Measurements from ENCODE around the gene SPATA20. TPM values are rescaled to one million over a fixed set of nuclear protein-coding genes. Genes with fewer than 3 reads are reported as not detected.

Gene SPATA20
- polyA plus RNA-seq (ENCODE audit: insufficient read length in 3 of 3), result 10 to 100 TPM; 47.6 to 52.7 (median 48.4) TPM

DNA sequence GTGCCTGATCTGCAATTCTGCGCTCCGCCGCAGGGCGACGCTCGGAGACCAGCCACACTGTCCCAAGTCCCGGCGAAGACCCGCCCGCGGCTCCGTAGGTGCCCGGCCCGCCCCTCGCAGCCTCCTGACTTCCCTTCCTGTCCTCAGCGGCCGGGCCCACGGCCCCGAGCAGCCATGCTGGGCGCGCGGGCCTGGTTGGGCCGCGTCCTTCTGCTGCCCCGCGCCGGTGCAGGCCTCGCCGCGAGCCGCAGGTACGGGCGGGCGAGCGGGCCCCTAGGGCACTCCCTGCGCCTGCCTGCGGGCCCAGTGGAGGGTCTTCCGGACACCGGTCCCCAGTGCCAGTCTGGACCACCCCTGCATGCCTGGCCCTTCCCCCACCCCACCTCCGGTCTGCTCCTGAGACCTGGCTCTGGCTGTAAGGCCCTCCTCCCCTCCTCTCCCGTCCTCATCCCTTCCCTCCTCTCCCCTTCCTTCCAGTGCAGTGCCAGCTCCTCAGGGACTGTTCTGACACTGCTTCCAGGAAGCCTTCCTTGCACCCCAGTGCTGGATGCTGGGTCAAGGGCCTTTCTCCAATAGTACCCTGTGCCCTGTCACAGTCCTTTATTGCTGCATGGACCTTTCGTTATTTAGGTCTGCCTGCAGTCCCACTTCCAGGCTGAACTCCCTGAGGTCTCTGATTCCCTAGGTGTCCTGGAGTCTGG lies at the start of gene SPATA20:
TSS of gene SPATA20 (plus strand) at position 140 of the 701 bp plus-strand sequence. CDS start at position 175, 35 bp downstream.
- no peak for DNase-seq (ENCODE audit: low read depth in 3 of 3, low spot score in 2 of 3)

DNA sequence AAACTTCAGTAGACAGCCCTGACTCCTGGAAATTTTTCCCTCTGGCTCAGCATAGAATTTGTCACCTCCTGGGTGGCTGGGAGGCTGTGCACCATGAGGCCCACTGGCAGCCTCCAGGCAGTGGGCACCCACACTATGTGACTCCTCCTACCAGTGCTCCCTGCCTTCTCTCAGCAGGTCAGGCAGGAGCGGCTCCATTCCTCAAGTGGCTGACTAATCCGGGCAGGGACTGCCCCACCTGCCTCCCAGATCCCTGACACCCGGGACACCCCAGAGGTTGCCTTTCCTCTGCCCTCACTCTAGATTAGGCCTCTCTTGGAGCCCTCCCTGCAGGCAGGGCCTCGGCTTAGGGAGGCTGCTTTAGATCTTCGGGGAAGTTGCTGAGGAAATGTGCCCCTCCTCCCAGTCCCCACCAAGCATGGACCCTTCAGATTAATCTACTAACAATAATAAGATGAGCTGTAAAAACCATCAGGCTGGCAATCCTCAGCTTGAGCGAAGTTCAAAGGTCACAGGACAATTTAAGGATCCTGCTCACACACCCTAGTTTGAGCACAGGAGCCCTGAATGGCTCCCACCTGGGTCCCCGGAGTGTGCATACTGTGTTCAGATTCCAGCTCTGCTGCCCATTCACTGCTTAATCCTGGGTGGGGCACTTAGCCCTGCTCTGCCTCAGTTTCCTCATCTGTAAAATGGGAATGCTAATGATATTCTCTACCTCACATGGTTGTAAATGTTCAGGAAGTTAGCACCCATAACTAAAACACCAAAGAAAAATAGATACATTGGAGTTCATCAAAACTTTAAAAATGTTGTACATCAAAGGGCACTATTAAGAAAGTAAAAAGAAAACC lies 48.7 kb upstream of the SPATA20 start:
- no peak for DNase-seq (ENCODE audit: low read depth in 3 of 3, low spot score in 2 of 3)

DNA sequence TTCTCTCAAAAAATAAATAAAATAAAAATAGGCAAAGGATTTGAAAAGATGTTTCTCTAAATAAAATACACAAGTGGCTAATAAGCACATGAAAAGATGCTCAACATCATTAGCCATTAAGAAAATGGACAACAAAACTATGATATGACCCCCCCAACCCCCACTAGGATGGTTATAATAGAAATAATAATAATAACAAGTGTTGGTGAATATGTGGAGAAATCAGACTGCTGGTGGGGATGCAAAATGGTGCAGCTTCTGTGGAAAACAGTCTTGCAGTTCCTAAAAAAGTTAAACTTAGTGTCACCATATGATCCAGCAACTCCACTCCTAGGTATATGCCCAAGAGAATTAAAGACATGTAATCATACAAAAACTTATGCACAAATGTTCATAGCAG lies 47.7 kb upstream of the SPATA20 start:
- no peak for DNase-seq (ENCODE audit: low read depth in 3 of 3, low spot score in 2 of 3)

DNA sequence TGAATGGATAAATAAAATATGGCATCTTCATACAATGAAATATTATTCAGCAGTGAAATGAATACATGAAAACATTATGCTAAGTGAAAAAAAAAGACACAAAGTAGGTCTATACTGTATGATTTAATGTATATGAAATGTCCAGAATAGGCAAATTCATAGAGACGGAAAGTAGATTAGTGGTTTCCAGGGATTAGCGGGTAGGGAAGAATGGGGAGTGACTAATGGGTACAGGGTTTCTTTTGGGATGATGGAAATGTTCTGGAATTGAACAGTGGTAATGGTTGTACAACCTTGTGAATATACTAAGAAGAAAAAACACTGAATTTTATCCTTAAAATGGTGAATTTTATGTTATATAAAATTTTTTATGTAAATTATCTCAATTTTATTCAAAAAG lies 47.3 kb upstream of the SPATA20 start:
- DNase-seq (ENCODE audit: low read depth in 3 of 3, low spot score in 2 of 3), result no peak

DNA sequence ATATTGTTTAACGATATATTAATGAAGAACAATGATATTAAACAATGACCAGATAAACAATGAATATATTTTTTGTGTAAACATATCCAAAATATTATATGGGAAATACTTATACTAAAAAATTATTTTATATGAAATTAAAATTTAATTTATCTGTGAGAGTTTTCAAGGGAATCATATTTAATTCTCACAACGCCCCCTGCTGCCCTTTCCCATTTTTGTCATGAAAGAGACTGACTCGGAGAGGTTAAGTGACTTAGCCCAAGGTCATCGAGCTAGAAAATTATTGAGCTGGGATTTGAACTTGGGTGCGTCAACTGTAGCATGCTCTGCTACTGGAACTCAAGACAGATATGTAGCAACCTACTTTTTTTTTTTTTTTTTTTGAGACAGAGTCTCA lies 45.9 kb upstream of the SPATA20 start:
- DNase-seq (ENCODE audit: low read depth in 3 of 3, low spot score in 2 of 3), result no peak

DNA sequence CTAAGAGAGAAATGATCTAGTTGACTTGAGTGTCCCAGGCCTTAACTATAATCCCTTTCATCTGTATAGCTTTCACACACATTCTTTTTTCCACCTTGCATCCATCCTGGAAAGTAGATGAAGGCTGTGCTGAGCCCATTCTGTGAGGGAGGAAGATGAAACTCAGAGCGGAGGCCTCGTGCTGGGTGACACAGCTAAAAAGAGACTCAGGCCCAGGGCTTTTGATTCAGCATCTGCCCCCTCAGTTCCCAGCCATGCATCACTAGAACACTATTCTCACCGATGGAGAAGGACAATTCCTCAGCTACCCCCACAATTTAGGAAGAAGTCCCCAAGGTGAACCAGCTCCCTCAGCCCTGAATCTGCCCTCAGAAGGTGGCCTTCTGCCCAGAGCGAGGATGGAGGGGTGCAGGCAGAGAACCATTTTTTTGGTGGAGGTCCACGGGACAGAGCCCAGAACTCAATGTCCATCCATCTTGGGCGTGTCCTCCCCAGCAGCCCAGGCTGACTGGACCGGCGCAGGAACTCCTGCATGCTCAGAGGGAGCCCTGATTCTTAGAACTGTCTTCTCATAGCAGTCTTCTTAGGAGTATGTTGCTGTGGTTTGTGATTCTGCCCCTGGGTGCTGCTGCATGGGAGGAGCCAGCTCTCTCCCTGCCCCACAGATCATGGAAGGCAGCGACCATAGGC lies 44.5 kb upstream of the SPATA20 start:
- no peak for DNase-seq (ENCODE audit: low read depth in 3 of 3, low spot score in 2 of 3)

DNA sequence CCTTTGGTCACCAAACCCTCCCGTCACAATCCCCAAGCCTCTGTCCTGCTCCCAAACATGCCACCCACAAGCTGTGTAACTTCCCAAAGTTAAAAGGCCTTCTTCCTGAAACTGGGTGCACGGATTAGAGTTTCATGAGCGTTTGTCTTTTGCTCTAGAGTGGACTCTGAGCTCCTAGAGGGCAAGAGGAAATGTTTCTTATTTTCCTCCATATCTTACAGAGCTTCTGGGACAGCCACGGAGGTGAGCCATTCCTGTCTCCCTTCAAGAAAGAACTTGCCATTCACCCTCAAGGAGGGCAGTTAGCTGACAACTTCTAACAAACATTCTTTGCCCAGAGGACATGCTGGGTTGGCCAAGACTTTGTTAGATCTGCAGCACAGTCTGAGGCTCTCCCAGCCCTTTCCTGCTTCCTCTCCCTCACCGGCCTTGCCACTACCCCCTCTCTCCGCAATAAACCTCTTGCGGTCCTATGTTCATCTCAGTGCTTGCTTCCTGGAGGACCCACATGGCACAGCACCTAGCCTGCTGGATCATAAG lies 41.3 kb upstream of the SPATA20 start:
- no peak for DNase-seq (ENCODE audit: low read depth in 3 of 3, low spot score in 2 of 3)

DNA sequence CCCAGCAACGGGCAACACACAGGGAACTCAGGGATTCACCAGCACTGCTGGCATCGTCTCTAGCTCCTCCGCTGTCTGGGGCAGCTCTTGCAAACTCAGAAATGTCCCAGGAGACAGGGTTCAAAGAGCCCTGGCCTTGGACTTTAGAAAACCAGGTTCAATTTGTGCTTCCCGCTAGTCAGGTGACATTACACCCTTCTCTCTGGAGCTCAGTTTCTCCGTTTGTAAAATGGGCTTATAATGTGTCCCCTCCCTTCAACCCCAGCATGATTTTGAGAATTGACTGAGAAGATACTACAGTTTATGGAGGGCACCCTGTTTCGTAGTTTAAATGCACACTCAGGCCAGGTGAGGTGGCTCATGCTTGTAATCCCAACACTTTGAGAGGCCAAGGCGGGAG lies 40.7 kb upstream of the SPATA20 start:
- DNase-seq (ENCODE audit: low read depth in 3 of 3, low spot score in 2 of 3), result no peak

DNA sequence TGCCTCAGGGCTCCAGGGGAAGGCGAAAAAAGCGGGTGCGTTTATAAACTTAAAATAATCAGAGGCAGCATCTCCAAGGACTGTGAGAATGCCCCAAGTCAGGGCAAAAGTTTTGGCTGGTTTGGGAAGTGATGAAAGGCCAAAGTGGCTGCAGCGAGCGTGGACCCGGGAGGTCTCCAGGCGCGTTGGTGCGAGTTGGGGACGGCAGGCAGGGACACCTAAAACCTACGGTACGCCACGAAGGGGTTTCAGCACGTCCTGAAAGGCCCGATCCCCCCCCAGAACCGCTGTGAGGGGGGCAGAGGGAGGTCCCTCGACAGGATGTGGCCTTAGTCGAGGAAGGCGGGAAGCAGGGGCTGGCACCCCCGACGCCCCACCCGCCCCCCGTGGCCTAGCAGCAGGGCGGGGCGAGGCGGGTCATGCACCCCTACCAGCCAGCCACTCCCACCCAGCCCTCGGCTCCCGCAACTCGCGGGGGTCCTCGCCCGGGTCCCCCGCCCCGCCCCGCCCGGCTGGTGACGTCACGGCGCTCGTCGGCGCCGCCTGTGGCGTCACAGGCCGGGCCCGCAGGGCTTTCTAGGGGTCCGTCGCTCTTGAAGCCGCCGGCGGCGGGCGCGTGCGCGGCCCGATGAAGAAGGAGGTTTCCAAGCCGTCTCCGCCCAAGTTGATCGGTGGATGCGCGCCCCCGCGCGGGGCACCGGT lies 39.0 kb upstream of the SPATA20 start, which contains the start of gene MYCBPAP:
TSS of gene MYCBPAP (plus strand) at position 569 of the 702 bp plus-strand sequence. CDS start 236 bp downstream, outside the sequence.
- peak in 2 of 3 donors; percentile 70 to 71 for DNase-seq (ENCODE audit: low read depth in 3 of 3, low spot score in 2 of 3)

DNA sequence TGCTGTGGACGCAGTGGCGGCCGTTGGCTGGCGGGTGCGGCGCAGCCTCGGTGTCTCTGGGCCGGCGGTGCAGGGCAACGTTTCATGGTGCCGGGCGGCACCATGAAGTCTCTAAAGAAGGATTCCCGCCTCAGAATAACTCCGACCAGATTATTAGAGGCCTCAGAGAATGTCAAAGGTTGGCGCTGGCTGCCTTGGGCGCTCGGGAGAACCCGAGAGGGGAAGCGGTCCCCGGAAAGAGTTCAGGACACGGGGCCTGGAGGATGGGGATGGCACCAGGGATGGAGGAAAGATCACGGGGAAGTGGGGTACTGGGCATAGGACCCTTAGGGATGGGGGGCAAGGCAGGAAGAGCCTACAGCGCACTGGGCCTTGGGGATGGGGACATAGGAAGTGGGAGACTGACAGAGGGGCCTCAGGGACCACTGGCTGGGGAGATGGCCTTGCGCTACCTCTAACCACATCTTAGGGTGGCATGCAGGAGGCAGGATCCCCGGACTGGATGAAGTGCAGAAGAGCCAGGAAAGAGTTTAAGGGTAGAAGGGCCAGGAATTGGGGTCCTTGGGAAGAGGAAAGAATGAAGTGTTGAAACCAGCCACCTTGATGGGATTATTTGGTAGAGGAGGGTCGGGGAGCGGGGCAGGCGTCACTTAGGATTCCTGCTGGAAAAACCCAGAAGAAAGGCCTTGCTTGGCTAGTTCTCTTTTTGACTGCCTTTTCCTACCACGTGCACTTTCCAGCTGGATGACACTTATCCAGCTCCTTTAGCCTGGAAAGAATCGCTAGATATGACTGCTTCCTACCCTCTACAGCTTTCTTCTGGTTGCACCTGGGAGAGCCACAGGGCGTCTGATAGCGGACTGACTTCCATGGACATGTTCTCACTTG lies 38.2 kb upstream of the SPATA20 start:
- no peak for DNase-seq (ENCODE audit: low read depth in 3 of 3, low spot score in 2 of 3)

DNA sequence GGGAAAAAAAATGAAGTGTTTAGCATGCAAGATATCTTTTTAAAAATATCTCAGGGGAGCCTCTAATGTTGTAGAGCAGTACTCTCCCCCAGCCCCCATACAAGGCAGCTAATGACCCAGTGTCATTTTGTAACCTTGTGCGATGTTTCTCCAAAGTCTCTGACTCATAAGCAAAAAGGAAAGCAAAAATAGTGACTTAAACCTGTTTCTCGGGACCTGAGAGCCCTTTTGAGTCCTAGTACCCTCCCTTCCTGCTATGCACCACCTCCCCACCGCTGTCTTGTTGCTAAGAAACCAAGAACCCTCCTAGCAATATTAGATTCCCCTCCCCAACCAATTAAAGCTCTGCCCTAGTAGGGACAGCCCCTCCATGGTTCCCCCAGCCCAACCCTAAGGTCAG lies 35.9 kb upstream of the SPATA20 start:
- no peak for DNase-seq (ENCODE audit: low read depth in 3 of 3, low spot score in 2 of 3)

DNA sequence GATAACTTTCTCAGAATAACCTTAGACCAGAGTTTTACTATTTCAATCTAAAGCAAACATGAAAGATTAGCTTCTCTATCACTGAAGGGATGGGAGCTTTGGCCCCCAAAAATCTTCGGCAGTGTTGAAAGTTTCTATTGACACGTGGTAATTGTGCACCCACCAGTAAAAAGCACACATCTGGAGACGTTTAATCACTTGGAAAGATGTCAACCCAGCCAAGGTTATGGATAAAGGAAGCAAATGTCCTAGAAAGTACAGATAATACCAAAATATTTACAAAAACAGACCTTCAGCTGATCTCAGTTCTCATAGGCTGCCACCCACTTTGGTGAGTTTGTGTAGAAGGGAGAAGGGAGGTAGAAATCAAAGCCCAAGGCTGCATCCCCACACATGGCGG lies 33.5 kb upstream of the SPATA20 start:
- DNase-seq (ENCODE audit: low read depth in 3 of 3, low spot score in 2 of 3), result no peak

DNA sequence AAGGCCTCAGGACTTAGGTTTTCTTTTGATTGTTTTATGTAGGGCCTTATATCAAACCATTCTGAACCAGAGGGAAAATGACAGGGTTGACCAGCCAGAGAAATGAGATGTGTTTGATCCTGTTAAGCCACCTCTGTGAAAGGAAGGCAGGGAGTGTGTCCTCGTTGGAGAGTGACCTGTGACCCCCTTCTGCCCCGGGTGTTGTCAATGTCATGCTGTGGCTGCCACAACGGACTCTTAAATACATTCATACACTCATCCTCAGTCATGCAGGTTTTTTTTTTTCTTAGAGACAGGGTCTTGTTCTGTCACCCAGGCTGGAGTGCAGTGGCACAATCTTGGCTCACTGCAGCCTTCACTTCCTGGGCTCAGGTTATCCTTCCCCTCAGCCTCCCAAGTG lies 32.6 kb upstream of the SPATA20 start:
- no peak for DNase-seq (ENCODE audit: low read depth in 3 of 3, low spot score in 2 of 3)

DNA sequence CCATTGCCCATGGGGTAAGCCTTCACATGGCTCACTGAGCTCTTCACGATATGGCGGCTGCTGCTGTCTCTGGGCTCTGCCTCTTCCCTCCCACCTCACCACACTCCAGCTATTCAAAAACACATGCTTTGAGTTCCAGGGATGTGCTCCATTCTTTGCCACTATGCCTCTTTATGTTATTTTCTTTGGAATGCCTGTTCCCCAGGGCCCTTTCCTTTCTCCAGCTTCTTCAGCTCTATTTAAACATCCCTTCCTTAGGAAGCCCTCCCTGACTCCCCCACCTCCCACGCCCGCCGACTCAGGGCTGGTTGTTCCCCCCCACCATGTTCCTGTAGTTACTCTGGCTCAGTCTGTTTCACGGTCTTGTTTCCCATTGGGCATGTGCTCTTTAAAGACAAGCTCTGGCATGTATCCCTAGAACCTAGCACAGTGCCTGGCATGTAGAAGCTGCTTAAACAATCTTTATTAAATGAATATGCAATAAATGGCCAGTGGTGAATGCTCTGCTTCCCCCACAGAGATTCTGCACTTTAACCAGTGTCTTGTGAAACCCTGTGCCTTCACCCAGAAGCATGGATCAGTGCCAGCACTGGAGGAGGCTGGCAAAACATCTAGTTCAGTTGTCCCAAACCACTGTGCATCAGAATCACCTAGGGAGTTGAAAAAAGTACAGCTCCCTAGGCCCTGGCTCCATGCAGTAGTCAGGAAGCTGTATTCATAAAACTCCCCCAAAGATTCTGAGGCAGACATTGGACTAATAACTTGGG lies 31.9 kb upstream of the SPATA20 start:
- no peak for DNase-seq (ENCODE audit: low read depth in 3 of 3, low spot score in 2 of 3)

DNA sequence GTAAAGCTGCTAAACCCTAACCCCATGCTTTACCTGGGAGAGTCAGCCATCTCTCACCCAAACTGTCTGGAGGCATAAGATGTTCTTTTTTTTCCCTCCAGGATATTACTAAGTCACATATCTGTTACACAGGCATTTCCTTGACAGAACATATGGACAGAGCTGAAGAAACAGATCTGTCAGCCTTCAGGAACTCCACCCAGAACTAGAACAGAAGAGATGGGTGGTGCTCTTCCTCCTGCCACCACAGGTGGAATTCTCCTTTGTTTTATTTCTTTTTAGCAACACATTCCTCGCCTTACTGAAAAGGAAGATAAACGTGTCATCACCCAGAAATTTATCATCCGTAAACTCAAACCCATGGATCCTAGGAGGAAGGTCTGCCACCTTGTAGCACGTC lies 30.0 kb upstream of the SPATA20 start:
- DNase-seq (ENCODE audit: low read depth in 3 of 3, low spot score in 2 of 3), result no peak

DNA sequence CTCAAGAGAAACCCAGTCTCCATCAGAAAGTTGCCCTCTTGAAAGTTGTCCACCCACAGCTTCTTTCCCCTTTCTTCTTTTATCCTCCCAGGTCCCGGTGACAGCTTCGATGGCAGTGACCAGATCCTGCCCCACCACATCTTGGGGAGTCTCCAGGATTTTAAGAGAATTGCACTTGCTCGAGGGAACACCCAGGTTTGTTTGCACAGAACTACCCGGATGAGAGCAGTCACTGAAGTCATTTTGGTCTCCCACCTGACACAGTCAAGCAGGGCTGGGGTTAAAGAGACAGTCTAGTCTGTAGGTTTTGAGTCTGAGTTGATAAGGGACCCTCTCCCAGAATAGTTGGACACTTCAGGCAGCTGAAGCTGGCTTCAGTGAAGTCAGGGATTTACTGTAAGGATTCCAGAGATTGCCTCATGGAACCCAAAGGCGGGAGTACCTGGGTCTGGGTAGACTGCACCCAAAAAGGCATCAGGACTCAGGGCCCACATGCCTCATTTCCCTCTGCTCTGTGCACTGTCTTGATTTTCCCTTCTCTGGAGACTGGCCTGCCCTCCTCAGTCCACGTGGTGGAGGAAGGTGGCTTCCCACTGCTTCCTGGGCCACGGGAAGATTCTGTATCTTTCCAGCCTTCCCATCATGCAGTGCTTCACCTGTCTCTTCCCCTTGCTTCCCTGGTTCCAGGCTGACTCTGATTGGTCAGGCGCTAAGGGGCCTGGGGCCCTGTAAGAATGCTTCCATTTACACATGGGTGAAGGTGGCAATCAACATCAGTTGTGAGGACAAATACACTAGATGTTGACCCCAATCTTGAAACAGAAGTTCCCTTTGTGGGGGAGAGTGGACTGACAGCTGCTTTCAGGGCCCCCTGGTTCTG lies 29.2 kb upstream of the SPATA20 start:
- DNase-seq (ENCODE audit: low read depth in 3 of 3, low spot score in 2 of 3), result no peak

DNA sequence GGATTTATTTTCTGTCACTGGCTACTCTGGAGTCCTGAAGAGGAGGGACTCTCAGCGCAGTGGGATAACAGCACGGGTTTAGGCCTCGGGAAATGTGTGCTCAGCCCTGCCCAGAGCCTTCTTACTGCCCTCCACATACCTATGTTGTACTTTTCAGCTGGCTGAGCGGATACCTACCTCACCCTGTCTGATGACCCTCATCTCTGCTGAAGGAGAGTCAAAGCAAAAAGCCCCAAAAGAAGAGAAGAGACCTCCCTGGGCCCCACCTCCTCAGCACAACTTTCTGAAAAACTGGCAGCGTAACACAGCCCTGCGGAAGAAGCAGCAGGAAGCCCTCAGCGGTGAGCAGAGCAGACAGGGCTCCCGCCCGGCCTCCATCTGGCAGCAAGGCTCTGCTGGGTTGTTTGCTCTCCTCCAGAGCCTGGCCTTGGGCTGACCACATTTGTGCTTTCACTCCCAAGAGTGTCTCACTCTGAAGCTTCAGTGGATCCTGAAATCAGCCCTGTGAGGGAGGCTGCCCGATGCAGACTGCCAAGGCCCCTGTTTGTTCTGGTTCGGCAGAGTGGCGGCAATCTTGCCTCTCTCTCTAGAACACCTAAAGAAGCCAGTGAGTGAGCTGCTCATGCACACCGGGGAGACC lies 28.5 kb upstream of the SPATA20 start:
- no peak for DNase-seq (ENCODE audit: low read depth in 3 of 3, low spot score in 2 of 3)
